Choroid plexus epithelial cell (primary cell): Measurements from ENCODE around the gene MBD3.
A peak's percentile ranks its signal among the peaks of the same experiment; 100 is the strongest.

Experiments used
- DNase-seq: peaks from one replicate; pipeline ENCODE4 v3.0.0-alpha.2; 2010; ENCODE audit warnings: low read depth
- H3K4me3 ChIP-seq: 2 replicates; pipeline ENCODE4 v1.5.1; 2011; ENCODE audit warnings: low read depth, mild to moderate bottlenecking, control low read depth, low read length, moderate library complexity
- TF ChIP-seq, protein P1 (sequence below): conservative IDR thresholded peaks from 2 replicates; pipeline ENCODE4 v1.5.1; 2011; ENCODE audit warnings: low read depth, mild to moderate bottlenecking, control low read depth, inconsistent platforms, low read length, moderate library complexity

The MBD3 gene

GRCh38 chr19:1566392-1567115 lies 26.1 kb downstream of the MBD3 start:
- DNase-seq, result peak; percentile 83
- TF ChIP-seq, protein P1, sequence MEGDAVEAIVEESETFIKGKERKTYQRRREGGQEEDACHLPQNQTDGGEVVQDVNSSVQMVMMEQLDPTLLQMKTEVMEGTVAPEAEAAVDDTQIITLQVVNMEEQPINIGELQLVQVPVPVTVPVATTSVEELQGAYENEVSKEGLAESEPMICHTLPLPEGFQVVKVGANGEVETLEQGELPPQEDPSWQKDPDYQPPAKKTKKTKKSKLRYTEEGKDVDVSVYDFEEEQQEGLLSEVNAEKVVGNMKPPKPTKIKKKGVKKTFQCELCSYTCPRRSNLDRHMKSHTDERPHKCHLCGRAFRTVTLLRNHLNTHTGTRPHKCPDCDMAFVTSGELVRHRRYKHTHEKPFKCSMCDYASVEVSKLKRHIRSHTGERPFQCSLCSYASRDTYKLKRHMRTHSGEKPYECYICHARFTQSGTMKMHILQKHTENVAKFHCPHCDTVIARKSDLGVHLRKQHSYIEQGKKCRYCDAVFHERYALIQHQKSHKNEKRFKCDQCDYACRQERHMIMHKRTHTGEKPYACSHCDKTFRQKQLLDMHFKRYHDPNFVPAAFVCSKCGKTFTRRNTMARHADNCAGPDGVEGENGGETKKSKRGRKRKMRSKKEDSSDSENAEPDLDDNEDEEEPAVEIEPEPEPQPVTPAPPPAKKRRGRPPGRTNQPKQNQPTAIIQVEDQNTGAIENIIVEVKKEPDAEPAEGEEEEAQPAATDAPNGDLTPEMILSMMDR, result no peak
- H3K4me3 ChIP-seq, result peak overlapping the region; percentile 75

GRCh38 chr19:1563251-1563650 lies 29.4 kb downstream of the MBD3 start:
- no peak overlapping the region for H3K4me3 ChIP-seq
- TF ChIP-seq, protein P1, result no peak
- no peak for DNase-seq

DNA sequence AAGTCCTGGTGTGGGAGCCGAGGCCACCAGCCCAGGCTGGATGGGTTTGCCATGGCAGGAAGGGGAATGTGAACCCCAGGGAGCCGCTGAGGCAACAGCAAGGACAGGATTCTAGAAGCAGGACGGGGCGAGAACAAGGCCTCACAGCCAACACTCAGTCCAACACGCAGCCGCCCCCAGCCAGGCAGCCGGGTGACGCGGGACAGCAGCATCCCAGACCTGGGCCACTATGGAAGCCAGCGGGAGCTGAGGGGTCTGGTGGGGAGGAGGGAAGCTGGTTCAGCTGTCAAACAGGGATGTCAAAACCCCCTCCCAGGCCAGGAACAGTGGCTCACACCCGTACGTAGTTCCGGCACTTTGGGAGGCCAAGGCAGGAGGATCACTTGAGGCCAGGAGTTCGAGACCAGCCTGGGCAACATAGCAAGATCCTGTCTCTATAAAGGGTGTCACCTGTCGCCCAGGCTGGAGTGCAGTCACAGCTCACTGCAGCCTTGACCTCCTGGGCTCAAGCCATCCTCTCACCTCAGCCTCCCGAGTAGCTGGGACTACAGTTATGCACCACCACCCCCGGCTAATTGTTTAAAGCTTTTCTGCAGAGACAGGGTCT lies 31.3 kb downstream of the MBD3 start:
- DNase-seq, result no peak
- H3K4me3 ChIP-seq, result no peak overlapping the region
- TF ChIP-seq, protein P1, result no peak

GRCh38 chr19:1560286-1560882 lies 32.3 kb downstream of the MBD3 start:
- TF ChIP-seq, protein P1, result no peak
- DNase-seq, result no peak
- no peak overlapping the region for H3K4me3 ChIP-seq

DNA sequence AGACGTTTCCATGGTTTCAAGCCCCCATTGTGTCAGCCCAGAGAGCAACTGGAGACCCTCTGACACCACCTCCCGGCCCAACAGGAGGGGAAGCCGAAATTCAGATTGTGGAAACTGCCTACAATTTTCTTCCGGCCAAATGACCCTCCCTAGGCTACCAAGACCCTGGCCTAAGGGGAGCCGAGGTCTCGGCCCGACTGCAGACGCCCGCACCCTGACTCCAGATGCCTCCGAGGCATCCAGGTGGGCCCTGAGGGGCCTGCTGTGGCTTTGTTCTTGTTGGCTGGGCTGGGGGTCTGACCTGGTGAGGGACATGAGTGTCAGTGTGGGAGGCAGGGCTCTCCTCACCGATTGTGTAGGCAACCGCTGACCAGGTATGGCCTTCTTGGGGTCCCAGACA lies 34.1 kb downstream of the MBD3 start:
- no peak for DNase-seq
- H3K4me3 ChIP-seq, result no peak overlapping the region
- TF ChIP-seq, protein P1, result no peak

- no peak for DNase-seq
- H3K4me3 ChIP-seq, result no peak overlapping the region
- TF ChIP-seq, protein P1, result no peak
These were observed 36.1 kb downstream of the MBD3 start for GRCh38 chr19:1556390-1557070.
